GM10847 (cell line): ENCODE data around the gene SMG6.

ENCODE experiments used
- POLR2A ChIP-seq: IDR thresholded peaks from 2 replicates; pipeline ENCODE4 v1.6.1; 2011; ENCODE audit not compliant: insufficient read length; ENCODE audit errors: extremely low read depth

The SMG6 gene

GRCh38 chr17:2084766-2085647 is 218.6 kb downstream of the SMG6 start:
- TF ChIP-seq POLR2A: no peak

- TF ChIP-seq POLR2A: no peak
These were observed 219.4 kb downstream of the SMG6 start for GRCh38 chr17:2084036-2084765.

- no peak for TF ChIP-seq POLR2A
These were observed 220.0 kb downstream of the SMG6 start for GRCh38 chr17:2083613-2084035.

DNA sequence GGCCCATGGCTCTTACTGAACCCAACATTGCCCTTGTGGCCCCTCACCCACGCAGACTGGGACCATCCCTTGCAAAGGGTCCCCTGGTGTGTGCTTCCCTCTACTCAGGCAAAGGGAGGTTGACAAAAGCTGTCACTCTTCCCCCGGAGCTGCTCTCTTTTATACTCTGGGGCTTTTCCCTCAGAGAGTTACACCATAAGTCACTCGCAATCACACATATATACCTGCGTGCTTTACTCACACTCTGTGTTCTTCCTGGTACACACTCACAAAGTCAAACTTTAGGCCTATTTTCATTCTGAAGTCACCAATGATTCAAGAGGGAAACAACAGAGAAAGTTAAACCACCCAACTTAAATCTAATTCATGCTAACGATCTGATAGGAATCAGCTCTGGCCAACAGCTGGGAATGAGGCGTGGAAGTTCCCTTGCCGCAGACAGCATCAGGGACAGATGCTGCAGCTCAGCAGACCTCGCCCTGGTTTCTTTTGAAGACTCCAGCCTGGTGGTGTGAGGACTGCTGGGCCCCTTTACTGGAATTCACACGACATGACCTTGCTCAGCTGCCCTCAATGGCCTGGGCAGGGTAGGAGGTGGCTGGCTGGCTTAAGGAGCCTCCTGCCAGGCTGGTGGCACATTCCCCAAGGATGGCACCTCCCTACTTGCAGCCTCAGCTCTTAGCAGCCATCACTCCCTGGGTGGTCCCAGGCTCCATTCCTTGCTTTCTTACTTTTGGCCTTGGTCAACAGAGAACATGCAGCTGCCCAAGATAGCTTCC is 221.4 kb downstream of the SMG6 start:
- TF ChIP-seq POLR2A: no peak

- TF ChIP-seq POLR2A: no peak
These were observed 222.0 kb downstream of the SMG6 start for GRCh38 chr17:2081564-2081963.

DNA sequence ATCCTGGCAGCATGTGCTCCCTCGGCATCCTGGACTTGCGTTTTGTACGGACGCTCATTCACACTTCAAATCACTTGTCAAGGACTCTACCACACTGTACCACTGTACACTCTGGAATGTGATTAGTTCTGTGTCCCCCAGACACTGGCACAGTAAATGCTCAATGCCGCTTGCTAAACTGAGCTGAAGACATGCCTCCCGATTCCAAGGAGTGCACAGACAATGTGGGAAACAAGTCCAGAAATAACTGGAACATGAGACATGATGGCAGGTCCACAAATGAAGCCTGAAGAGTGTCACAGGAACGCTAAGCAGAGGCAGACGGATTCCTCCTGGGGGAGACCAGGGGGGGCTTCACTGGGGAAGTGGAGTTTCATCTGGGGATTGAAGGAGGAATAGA is 226.5 kb downstream of the SMG6 start:
- TF ChIP-seq POLR2A: no peak

DNA sequence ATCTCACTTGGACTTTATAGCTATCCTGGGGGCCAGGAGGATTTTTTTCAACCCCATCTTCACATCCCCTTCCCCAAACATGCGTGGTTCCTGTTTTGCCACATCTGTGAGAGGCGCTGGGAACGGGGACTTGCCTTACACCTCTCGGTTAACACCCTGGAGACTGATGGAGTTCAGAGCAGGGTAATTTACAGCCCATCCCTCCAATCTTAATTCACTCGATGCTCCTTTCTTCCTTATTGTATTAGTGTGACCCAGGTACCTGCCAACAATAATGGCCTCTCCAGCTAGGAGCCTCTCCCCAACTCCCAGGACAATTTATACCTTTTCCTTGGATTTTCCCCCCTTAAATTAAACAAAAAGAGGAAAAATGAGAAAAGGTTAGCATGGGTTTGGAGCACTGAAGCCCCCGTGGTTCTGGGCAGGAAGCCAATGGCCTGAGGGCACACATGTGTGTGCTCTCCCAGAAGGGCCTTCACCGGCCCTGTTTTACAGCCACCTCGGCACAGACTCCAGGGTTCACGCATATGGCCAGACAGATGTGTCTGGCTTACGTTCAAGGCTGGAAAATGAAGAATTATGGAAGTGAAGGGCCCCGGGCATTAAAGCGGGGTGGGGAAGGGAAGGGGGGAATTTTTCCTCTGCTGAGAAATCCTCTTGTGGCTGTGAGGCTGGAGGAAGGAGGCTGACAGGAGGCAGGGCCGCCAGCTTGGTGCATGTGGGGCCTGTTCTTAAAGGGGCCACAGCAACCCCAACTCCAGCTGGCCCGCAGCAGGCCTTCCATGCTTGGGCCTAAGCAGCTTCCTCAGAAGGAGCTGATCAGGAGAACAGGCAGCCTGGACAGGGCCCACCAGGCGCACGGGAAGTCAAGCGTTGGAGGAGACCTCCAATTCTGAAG is 227.2 kb downstream of the SMG6 start:
- TF ChIP-seq POLR2A: no peak

- TF ChIP-seq POLR2A: no peak
These were observed 228.1 kb downstream of the SMG6 start for GRCh38 chr17:2075336-2076086.

GRCh38 chr17:2074919-2075318 is 228.7 kb downstream of the SMG6 start:
- TF ChIP-seq POLR2A: no peak

GRCh38 chr17:2071455-2072281 is 231.9 kb downstream of the SMG6 start:
- no peak for TF ChIP-seq POLR2A

DNA sequence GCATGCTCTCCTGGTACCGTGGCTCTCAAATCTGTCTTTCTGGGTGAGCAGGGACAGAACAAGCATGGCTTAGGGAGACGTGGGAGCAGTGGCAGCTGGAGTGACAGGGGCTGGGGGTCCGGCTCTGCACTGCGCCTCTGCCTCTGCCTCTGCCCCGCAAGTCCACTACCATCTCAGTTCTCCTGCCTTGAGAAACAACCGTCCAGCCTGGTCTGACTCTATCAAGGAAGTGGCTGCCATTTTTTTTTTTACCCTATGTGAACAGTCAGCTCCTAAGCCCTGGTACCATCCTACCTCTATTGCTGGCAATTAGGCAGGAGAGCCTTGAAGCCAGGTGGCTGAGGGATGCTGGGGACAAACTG is 232.6 kb downstream of the SMG6 start:
- no peak for TF ChIP-seq POLR2A

DNA sequence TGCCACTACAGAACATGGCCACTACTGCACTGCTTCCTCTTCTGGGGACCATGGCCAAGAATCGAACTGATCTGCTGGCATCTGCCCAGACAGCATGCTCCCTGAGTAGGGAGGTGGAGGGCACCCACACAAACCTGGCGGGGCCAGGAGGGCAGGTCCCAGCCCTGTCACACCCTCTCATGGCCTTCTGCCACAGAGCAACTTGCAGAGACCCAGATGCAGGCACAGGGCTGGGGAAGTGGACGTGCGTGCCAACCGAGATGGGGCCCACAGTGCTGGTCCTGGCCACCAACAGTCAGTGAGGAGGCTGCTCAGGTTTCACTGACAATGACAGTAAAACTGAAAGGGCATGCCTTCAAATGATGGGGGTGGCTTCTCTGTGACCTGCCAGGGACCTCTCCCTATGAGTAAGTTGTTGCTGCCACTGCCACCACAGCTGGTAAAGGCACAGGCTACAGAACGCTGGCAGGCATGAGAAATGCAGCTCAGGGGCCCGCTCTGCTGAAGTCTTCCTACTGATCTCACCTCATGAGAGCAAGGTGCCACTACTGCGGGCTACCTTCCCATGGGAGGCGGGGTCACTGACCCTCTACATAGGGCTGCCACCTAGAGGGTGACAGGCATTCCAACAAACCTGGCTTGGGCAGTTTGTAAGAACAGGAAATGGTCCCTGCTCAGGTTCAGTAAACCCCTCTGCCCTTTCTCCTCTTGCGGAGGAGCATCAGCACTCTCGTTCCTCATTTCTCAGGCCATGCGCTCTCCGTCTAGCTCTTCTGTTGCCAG is 233.2 kb downstream of the SMG6 start:
- TF ChIP-seq POLR2A: no peak
